ENCODE results near the gene TDRD9.

TDRD9 gene

DNA sequence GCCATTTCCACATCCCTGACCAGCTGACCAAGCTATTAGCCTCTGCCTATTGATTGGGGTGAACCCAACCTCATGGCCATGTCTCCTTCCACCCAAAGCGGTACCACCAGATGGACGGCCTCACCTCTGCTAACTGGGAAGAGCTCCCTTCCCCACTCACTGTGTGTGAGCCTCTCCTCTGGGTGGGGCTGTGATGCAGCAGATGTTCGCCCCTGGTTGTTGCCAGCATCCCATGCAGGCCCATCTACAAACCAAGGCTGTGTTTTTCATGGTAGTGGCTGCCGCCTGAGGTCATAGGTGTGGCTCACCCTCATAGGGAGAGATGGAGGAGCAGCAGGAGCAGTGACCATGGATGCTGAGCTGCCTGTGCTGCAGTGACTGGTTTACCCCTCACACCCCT, 61.7 kb downstream of the TDRD9 start:
- no peak for DNase-seq

GRCh38 chr14:103994535-103995184, 66.4 kb downstream of the TDRD9 start:
- DNase-seq: no peak

GRCh38 chr14:103995876-103996275, 67.6 kb downstream of the TDRD9 start:
- no peak for DNase-seq

- no peak for DNase-seq
These were observed 69.1 kb downstream of the TDRD9 start for GRCh38 chr14:103997391-103997790.

GRCh38 chr14:103998027-103998426, 69.8 kb downstream of the TDRD9 start:
- no peak for DNase-seq

- DNase-seq: no peak
These were observed 71.7 kb downstream of the TDRD9 start for GRCh38 chr14:103999795-104000440.

DNA sequence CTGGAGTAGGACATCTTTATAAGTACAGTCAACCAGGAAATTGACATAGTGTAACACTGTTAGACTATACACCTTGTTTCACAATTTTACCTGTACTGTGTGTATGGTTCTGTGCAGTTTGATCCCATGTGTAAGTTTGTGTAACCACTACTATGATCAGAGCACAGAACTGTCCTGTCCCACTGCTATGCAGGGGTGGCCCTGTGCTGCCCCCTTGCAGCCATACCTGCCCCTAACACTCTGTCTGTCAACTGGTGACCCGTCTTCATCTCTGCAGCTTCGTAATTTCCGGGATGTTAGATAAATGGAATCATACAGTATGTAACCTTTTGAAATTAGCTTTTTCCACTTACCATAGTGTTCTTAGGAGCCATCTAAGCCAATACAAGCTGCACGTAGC, 72.7 kb downstream of the TDRD9 start:
- no peak for DNase-seq

DNA sequence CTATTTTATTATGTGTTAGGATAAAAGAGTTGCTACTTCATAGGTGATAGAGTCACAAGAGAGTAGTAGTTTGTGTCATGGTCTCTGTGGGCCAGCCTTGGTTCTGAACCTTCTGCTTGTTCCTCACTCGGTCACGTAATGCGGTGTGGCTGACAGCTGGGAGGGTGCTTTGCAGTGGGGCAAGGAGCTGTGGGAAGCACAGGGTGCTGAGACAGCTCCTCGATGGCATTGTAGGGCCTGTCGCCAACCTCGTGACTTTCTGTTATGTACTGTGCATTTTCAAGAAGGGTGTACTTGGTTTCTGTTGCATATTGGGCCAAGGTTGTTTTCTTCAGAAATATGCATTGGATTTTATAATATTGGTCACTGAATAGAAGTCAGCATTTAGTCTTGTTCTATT, 75.4 kb downstream of the TDRD9 start:
- DNase-seq: no peak

GRCh38 chr14:104004849-104005248, 76.6 kb downstream of the TDRD9 start:
- no peak for DNase-seq

- no peak for DNase-seq
These were observed 77.2 kb downstream of the TDRD9 start for GRCh38 chr14:104005489-104005888.

GRCh38 chr14:104007121-104007520, 78.9 kb downstream of the TDRD9 start:
- DNase-seq: no peak

DNA sequence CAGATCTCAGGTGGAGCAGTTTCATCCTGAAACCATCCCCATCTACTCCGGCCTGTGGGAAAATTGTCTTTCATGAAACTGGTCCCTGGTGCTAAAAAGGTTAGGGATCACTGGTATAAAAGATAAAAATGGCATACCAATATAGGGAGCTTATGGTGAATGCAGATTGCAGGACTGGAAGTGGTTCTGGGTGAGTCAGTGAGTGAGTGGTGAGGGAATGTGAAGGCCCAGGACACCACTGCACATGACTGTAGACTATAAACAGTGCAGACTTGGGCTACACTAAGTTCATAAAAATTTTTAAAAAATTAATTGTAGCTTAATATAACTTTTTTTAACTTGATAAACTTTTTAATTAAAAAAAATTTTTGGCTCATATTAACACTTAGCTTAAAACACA, 81.0 kb downstream of the TDRD9 start:
- no peak for DNase-seq

DNA sequence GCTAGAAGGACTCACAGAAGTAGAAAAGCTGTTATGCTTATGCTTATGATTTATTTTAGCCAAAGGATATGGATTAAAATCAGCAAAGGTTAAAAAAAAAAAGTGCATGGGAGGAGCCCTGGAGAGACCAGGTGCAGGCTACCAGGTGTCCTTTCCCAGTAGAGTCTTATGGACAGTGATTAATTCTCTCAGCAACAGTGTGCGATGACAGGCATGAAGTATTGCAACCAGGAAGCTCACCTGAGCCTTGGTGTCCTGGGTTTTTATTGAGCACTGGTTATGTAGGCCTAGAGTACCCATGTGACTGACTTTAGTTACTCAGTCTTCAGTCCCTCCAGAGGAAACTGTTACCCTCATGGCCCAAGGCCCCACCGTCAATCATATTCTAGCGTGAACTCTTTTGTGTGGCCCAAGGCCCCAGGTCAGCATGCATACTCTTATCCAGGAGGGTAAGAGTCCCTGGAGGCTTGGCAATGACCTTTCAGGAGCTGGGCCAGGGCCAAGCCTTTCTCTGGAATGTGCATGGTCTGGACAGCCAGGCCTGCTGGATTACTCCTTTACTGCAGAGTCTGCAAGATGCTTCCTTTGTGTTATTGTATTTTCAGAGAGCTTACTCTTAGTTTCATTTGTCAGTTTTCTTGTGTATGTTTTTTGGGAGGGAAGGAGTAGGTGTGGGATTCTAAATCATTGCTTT, 83.7 kb downstream of the TDRD9 start:
- DNase-seq: no peak

- DNase-seq: no peak
These were observed 86.5 kb downstream of the TDRD9 start for GRCh38 chr14:104014764-104015163.

GRCh38 chr14:104016873-104017650, 88.8 kb downstream of the TDRD9 start:
- DNase-seq: no peak

DNA sequence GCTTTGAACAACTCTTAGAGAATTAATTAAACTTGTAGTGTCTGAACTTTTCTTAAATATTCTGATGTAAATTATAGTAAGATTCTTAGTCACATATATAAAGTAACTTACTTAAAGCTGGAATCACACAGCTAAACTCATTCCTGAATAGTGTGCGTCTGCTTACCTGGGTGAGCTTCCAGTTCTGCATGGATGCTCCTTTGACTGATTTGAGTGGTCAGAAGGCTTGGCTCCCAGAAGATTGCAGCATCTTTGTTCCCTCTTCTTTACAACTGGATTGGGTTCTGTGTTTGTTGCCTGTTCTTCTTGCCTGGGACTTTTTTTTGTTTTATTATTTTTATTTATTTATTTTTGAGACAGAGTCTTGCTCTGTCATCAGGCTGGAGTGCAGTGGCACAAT, 90.8 kb downstream of the TDRD9 start:
- no peak for DNase-seq

DNA sequence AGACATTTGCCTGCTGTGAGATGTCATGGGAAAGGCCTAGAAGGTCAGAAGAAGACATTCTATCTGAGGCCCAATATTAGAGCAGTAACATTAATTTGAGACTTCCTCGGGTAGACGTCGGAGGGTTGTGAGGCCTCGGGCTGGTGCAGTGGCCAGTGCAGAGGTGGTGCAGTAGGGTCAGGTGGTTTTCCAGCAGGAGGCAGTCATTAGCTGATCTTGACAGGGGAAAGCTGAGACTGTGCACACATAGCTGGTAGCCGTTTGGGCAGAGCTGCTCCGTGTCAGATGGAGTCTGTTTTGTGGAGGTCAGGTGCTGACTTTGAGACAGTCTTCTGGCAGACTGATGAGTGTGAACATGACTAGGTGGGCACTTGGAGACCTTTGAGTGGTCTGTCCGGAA, 91.5 kb downstream of the TDRD9 start:
- DNase-seq: no peak

GRCh38 chr14:104020471-104020870, 92.2 kb downstream of the TDRD9 start:
- DNase-seq: no peak

- DNase-seq: no peak
These were observed 95.2 kb downstream of the TDRD9 start for GRCh38 chr14:104023325-104024055.

- no peak for DNase-seq
These were observed 97.3 kb downstream of the TDRD9 start for GRCh38 chr14:104025534-104025933.

DNA sequence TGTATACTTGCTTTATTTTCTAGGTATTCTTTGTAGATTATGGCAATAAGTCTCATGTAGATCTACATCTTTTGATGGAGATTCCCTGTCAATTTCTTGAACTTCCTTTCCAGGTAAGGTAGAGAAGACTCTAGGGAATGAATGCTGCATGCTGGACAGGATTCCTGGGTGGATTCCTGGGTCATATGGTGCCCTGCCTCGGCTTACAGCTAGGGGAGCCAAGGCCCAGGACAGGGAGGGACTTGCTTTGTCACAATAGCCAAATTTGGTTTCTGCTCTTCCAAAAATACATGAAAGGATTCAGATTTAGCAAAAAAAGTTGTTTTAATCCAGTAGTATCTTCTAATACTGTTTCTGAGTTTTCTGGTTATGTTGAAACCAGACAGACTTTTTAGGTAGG, 97.8 kb downstream of the TDRD9 start:
- no peak for DNase-seq

DNA sequence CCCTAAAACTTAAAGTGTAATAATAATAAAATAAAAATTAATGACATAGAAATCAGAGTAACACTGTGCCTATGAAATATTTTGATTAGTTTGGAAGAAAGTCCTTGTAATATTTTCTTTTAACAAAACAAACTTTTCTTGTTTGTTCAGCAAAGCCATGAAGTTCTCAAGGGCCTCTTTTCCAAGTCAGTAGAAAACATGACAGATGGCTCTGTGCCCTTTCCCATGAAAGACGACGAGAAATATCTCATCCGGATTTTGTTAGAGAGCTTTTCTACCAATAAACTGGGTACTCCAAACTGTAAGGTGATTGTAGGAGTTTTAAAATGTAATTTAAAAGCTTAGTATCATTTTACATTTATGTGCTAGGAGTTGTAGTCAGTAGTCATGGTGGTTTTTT, 102.7 kb downstream of the TDRD9 start:
- DNase-seq: no peak

- DNase-seq: no peak
These were observed 103.1 kb downstream of the TDRD9 start for GRCh38 chr14:104031384-104031783.
